Measurements from ENCODE around the gene SAP30BP.
A peak's percentile ranks its signal among the peaks of the same experiment; 100 is the strongest.

Gene SAP30BP

DNA sequence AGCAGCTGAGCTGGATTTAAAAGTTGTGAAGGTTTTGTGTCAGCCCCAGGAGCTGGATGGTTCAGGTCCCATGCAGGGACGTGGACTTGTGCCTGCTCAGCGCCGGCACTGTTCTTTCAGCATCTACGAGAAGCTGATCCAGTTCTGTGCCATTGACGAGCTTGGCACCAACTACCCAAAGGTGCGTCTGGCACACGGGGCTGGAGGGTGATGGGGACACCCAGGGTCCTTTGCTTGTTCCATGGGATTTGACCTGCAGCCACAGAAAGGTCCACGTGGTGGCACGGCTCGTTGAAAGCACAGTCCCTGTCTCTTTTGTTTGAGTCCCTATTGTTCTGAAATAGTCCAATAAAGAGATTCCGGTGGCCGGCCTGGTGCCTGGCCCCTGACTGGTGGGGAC is 36.1 kb downstream of the SAP30BP start:
- H3K9me3 Mint-ChIP-seq: no peaks in the 10 kb centered on the region
- H3K27ac Mint-ChIP-seq: no peak overlapping the region
- peaks cover 19% of the 10 kb centered on the region for H3K36me3 Mint-ChIP-seq
- no peak overlapping the region for H3K4me3 Mint-ChIP-seq
- no peaks in the 10 kb centered on the region for H3K4me1 Mint-ChIP-seq
- no peaks in the 10 kb centered on the region for H3K27me3 Mint-ChIP-seq

DNA sequence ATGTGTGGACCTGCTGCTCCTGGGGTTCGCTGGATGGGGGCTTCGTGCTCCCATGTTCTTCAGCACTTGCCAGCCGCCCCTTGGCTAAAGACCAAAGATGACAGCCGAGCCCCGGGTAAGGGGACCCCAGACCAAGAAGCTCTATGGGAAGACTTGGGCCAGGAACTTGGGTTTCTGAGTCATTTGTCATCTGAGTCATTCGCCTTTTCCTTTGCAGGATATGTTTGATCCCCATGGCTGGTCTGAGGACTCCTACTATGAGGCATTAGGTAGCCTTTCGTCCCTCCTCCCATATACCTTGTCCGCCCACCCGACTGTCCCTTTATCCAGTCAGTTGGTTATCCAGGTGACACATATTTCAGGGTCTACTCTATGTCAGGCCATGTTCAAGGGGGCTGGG is 36.5 kb downstream of the SAP30BP start:
- H3K27me3 Mint-ChIP-seq: no peaks in the 10 kb centered on the region
- H3K4me1 Mint-ChIP-seq: no peaks in the 10 kb centered on the region
- H3K9me3 Mint-ChIP-seq: no peaks in the 10 kb centered on the region
- no peak overlapping the region for H3K27ac Mint-ChIP-seq
- peaks cover 21% of the 10 kb centered on the region for H3K36me3 Mint-ChIP-seq
- no peak overlapping the region for H3K4me3 Mint-ChIP-seq

DNA sequence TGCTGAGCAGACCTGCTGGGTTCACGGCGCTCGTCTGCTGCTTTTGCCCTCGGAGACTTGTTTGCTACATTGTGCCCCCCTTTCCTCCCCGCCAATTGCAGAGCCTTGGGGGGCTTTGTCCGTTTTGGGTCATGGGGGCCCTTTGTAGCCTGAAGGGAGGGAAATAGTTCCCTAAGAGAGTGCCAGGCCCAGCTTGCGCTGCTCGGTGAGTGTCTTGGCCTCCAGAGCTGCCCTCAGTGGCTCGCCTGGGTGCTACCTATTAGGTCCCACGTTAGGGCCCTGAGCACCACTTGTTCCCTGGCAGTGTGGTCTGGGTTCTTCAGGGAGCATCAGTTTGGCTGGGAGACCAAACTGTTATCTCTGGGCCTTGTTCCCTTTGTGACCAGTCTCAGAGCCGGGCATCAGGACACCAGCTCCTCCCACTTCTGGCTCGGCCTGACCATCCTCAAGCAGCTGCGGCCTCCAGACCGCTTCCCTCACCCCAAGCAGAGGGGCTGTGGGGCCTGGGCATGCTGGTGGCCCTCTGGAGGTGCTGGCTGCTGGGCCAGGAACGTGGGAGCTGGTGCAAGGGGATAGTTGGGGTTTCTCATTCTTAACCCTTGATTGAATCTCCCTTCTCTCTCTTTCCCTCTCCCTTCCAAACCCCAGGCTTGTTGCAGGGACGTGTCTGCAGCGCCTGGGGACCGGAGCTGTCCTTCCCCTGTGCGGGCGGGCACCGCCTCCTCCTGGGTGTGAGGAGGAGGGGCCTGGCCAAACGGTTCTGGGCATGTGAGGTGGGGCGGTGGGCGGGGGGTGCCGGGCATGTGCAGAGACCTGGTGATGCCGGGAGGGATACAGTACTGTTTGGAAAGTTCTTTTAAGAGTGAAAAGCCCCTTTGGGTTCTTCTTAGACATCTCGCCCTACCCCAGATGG is 38.1 kb downstream of the SAP30BP start:
- Mint-ChIP-seq H3K27ac (no peak overlapping the region), H3K9me3 (no peaks in the 10 kb centered on the region), H3K36me3 (peaks cover 18% of the 10 kb centered on the region), H3K27me3 (no peaks in the 10 kb centered on the region), H3K4me3 (no peak overlapping the region), H3K4me1 (no peaks in the 10 kb centered on the region)

DNA sequence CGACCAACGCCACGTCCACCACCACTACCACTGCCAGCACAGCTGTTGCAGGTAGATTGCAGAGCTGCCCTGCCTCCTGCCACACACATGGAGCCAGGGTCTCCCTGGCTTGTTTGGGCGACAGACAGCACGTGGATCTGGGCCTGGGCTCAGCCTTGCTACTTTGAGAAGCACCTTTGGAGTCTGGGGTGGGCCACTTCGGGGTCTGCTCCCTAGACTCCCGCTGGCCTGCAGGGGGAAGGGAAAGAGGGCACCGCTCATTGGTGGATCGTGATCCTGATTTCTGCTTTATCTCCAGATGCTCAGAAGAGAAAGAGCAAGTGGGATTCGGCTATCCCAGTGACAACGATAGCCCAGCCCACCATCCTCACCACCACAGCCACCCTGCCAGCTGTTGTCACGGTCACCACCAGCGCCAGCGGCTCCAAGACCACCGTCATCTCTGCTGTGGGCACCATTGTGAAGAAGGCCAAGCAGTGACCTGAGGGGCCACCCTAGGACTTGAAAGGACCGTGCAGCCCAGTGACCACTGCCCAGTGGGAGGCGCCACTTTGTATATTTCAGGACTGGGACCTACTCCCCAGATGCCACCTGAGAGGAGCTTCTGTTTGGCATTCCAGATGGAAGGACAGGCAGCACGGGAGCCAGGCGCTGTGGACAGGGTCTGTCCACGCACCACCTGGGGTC is 39.0 kb downstream of the SAP30BP start:
- peaks cover 18% of the 10 kb centered on the region for H3K36me3 Mint-ChIP-seq
- H3K27me3 Mint-ChIP-seq: no peaks in the 10 kb centered on the region
- no peaks in the 10 kb centered on the region for H3K4me1 Mint-ChIP-seq
- no peak overlapping the region for H3K4me3 Mint-ChIP-seq
- no peaks in the 10 kb centered on the region for H3K9me3 Mint-ChIP-seq
- no peak overlapping the region for H3K27ac Mint-ChIP-seq

DNA sequence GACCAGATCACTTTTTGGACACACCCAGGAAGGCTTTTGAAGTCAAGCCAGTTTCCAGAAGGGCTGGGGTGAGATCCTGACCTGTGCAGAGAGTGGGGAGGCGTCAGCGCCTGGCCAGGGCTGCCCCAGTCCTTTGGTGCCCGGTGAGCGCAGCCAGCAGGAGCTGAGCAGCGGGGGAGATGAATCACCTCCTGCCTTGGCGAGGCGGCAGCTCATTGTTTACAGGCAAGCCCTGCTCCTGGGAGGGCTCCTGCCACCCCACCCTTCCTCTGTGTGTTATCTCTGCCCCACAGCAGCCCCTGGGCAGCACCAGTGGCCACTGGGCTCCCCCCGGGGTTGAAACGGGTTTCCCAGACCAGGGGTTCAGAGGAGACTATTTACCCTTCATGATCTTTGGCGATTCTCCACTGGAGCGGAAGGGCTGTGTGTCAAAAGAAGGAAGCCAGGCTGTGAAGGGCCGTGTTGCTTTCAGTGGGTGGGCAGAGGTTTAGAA is 40.0 kb downstream of the SAP30BP start:
- Mint-ChIP-seq H3K4me3 (no peak overlapping the region), H3K27ac (peak overlapping the region; percentile 59), H3K27me3 (no peaks in the 10 kb centered on the region), H3K9me3 (no peaks in the 10 kb centered on the region), H3K4me1 (no peaks in the 10 kb centered on the region), H3K36me3 (peaks cover 14% of the 10 kb centered on the region)

DNA sequence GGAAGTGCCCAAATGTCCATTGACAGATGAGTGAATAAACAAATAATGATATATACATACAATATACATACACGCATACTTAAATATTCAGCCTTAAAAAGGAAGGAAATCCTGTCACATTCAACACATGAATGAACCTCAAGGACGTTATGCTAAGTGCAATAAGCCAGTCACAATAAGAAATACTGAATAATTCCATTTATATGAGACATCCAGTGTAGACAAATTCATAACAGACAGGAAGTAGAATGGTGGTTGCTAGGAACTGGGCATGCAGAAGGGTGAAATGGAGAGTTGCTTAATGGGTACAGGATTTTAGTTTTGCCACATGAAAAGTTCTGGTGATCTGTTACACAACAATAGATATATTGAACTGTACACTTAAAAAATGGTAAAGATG is 45.3 kb downstream of the SAP30BP start:
- peaks cover 5% of the 10 kb centered on the region for H3K36me3 Mint-ChIP-seq
- H3K4me1 Mint-ChIP-seq: no peaks in the 10 kb centered on the region
- no peak overlapping the region for H3K4me3 Mint-ChIP-seq
- peaks cover 3% of the 10 kb centered on the region for H3K27me3 Mint-ChIP-seq
- no peaks in the 10 kb centered on the region for H3K9me3 Mint-ChIP-seq
- H3K27ac Mint-ChIP-seq: no peak overlapping the region

DNA sequence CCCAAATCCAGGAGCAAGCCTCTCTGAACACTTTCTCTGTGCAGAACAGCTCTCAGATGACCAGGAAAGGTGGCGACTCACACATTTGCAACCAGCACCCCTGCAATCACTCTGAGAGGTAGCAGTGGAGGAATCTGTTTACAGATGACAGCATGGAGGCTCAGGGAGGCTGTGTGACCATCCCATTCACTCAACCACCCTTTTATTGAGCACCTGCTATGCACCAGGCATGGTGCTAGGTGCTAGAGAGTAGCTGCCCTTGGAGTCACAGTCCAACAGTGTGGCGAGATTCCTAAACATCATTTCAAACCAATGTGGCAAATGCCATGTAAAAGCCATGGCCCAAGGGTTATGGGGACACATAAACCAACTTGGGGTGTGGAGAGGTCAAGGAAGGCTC is 52.6 kb downstream of the SAP30BP start:
- peaks cover 1% of the 10 kb centered on the region for H3K27me3 Mint-ChIP-seq
- peaks cover 9% of the 10 kb centered on the region for H3K4me1 Mint-ChIP-seq
- no peaks in the 10 kb centered on the region for H3K9me3 Mint-ChIP-seq
- no peaks in the 10 kb centered on the region for H3K36me3 Mint-ChIP-seq
- H3K27ac Mint-ChIP-seq: peak overlapping the region; percentile 23
- H3K4me3 Mint-ChIP-seq: peak overlapping the region; percentile 54

DNA sequence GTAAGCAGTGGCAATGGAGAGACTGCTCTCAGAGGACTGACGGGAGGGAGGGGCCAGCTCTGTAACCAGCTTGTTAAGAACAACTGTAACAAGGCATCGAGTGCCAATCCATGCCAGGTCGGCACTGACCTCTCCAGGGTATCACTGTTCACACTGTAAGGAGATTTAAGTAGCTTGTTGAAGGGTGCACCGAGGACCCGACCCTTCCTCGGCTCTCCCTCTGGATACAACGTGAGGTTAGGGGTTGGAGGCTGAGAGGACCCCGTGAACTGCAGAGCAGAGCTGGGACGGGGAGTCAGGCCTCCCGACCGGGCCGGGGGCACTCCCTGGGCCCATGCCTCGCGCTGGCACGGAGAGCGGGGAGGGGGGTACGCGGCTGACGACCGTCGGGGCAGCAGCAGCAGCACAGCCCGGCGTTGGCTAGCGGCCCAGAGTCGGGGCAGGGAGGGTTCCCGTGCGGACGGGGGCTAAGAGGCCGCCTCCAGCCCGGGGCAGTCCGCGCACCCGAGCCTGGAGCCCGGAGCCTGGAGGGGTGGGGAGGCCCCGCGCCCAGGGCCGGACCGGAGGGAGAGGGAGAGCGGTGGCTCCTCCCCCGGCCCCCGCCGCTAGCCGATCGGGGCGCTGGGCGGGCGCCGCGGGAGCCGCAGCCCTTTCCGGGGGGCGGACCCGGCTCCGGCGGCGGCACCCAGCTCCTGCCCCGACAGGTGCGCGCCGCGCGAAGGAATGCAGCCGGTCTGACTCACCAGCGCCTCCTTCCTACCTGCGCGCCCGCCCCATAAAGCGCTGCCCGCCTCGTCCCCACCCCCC is 53.7 kb downstream of the SAP30BP start, which contains the start of gene ITGB4:
Gene ITGB4, plus strand, starts transcription at position 804 of the 807 bp plus-strand sequence. CDS start 3,245 bp downstream, outside the sequence.
- Mint-ChIP-seq H3K9me3 (no peaks in the 10 kb centered on the region), H3K36me3 (no peaks in the 10 kb centered on the region), H3K4me1 (peaks cover 9% of the 10 kb centered on the region), H3K27ac (no peak within 1 kb of the TSS), H3K4me3 (peak within 1 kb of the TSS; percentile 82), H3K27me3 (peaks cover 1% of the 10 kb centered on the region)

DNA sequence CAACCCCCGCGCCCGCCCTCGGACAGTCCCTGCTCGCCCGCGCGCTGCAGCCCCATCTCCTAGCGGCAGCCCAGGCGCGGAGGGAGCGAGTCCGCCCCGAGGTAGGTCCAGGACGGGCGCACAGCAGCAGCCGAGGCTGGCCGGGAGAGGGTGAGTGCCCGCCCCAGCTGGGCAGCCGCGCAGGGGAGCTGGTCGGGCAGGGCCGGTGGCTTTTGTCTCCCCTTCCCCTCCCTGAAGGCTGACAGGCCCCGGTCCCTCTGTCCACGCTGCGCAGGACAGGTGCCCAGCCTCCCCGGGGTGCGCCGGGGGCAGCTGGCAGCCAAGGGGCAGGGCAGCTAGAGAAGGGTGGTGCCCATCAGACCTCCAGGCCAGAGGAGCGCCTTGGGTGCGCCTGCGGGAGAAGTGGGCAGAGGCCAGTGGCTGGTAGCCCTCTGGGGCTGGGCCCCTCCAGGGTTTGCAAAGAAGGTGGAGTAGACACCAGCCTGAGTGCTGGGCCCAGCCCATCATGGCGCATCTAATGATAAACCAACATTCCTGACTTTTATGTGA is 54.4 kb downstream of the SAP30BP start:
- Mint-ChIP-seq H3K4me1 (peaks cover 9% of the 10 kb centered on the region), H3K4me3 (peak overlapping the region; percentile 47), H3K9me3 (no peaks in the 10 kb centered on the region), H3K27me3 (no peaks in the 10 kb centered on the region), H3K36me3 (no peaks in the 10 kb centered on the region), H3K27ac (no peak overlapping the region)

DNA sequence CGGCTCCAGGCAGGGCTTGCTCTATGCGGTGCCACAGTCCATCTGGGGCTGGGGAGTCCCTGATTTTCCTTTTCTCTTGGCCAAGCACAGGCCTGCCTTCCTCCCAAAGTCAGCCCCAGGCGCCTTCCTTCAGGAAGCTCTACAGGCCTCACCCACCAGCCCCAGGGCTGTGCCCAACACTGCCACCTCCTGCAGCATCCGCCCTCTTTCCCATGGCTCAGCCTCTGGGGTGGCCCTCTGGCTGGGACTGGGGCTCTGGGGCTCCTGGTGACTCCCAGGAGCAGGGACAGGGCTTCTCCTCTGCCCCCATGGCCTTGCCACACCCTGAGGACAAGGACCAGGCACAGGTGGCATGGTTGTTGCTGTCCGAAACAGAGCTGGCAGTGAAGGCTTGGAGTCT is 54.9 kb downstream of the SAP30BP start:
- H3K27me3 Mint-ChIP-seq: no peaks in the 10 kb centered on the region
- peak overlapping the region; percentile 47 for H3K4me3 Mint-ChIP-seq
- H3K27ac Mint-ChIP-seq: no peak overlapping the region
- peaks cover 9% of the 10 kb centered on the region for H3K4me1 Mint-ChIP-seq
- H3K9me3 Mint-ChIP-seq: no peaks in the 10 kb centered on the region
- H3K36me3 Mint-ChIP-seq: no peaks in the 10 kb centered on the region

DNA sequence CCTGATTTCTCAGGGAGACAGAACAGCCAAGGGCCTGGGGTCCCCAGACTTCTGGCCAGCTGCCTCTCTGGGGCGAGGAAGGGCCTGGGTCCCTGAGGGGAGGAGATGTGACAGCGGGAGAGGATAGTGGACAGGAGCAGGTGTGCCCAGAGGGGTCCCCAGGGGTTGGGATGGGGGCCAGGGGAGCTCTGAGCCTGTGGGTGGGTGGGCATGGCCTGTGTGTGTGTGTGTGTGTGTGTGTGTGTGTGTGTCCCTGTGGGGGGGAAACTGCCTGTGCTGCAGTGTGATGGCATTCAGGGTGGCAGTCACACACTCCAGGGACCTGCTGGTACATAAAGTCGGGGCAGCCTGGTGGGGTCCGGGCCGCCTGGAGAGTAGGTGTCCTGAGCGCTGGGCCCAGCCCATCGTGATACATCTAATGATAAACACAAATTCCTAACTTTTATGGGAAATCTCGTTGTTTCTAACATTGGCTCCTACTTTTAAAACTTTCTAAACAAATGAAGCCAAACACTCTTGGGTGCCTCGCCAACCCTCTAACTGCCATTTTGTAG is 55.5 kb downstream of the SAP30BP start:
- H3K27me3 Mint-ChIP-seq: no peaks in the 10 kb centered on the region
- H3K4me1 Mint-ChIP-seq: peaks cover 9% of the 10 kb centered on the region
- no peaks in the 10 kb centered on the region for H3K36me3 Mint-ChIP-seq
- H3K9me3 Mint-ChIP-seq: no peaks in the 10 kb centered on the region
- no peak overlapping the region for H3K4me3 Mint-ChIP-seq
- no peak overlapping the region for H3K27ac Mint-ChIP-seq

DNA sequence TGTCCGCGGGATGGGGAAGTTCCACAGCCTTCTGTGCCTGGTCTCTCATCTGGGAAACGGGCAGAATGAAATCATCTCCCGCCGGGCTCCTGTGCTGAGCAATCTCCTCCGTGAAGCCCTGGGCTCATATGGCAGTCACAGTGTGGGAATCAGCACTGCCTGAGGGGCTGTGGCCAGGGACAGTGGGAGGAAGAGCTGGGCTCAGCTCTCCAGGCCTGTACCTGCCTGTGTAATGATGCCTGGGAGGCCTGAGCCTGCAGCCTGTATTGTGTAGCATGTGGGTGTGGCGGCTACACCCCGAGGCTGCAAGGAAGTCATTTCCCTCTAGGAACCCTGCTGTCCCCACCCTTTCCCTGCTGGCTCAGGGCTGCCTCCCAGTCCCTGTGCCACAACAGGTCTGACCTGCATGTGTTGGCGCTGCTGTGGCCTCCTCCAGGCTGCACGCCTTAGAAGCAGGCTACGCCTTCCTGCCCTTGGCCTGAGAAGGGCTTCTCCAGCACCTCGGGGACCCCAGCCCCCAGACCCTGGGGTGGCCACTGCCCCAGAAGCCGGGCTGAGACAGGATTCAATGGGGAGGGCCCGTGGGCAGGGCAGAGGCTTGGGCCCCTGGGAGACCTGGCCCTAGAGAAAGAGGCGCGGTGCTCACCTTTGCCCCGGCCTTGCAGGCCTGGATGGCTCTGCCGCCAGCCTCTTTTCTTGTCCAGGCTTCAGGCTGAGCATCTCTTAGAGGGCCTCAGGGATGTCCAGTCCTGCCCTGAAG is 56.2 kb downstream of the SAP30BP start:
- Mint-ChIP-seq H3K4me1 (peaks cover 9% of the 10 kb centered on the region), H3K9me3 (no peaks in the 10 kb centered on the region), H3K36me3 (no peaks in the 10 kb centered on the region), H3K27me3 (no peaks in the 10 kb centered on the region), H3K4me3 (no peak overlapping the region), H3K27ac (no peak overlapping the region)

DNA sequence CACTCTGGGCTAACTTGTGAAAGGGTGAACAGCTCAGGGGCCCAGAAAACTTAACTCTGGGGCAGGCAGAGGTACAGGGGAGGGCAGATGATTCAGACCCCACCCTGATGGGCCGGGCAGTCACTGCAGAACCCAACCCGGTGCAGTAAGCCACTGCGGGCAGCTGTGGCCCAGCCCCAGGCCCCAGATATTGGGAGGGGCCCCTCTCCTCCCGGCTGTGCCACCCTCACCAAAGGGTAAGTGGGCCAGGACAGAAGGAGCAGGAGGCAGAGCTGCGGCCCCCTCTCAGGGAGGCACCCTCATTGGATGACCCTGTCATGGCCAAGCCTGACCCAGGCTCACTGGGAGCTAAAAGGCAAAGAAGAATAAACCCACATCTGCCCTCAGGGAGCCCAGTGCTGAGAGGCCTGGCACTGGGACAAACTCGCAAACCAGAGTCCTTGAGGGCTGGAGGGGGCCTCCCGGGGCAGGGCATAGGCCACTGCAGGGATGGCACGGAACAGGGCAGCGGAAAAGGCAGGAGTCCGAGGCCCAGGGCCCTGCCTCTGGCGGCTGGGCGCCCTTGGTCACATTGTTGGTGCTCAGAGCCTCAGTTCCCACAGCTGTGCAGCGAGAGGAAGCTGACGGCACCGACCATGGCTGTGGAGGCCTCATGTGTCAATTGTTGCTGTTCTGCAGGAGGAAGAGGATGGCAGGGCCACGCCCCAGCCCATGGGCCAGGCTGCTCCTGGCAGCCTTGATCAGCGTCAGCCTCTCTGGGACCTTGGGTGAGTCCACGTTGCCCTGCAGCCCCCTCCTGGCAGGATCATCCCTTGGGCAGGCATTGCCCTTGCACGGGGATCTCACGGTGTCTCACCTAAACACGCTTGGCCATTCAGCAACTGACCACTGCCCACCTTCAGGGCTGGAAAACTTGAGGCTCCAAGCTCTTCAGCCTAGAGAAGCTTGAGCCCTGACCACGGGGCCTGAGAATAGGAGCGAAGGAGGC is 57.2 kb downstream of the SAP30BP start:
- Mint-ChIP-seq H3K9me3 (no peaks in the 10 kb centered on the region), H3K27me3 (no peaks in the 10 kb centered on the region), H3K27ac (no peak overlapping the region), H3K36me3 (no peaks in the 10 kb centered on the region), H3K4me3 (no peak overlapping the region), H3K4me1 (peaks cover 9% of the 10 kb centered on the region)
